Gastroesophageal sphincter (tissue), 3 donors: ENCODE measurements around the gene FAM50A.
A peak's percentile ranks its signal among the peaks of the same experiment; 100 is the strongest.

ENCODE experiments used
- POLR2A ChIP-seq, 2 donors: fragments of 450-650 bp; IDR thresholded peaks; one replicate each; pipeline ENCODE4 v1.6.1; 2017; ENCODE audit warnings: antibody characterized with exemption in 2 of 2, mild to moderate bottlenecking in 2 of 2, moderate library complexity in 1 of 2
- POLR2AphosphoS5 ChIP-seq: sonication (generic); formaldehyde crosslinking; IDR thresholded peaks from one replicate; pipeline ENCODE4 v1.6.1; 2017; ENCODE audit warnings: antibody characterized with exemption
- TF ChIP-seq, protein P1 (sequence below), 4 experiments: fragments of 200-600 bp in 2 of 4; fragments of 450-650 bp in 2 of 4; sonication (generic) in 1 of 4; IDR thresholded peaks; one replicate each; pipeline ENCODE4 v1.5.1; 2017 to 2019; ENCODE audit warnings: antibody characterized with exemption in 4 of 4, mild to moderate bottlenecking in 2 of 4, moderate library complexity in 2 of 4

GRCh38 chrX:154436983-154437752, 6.8 kb upstream of the FAM50A start, which contains the start of gene GDI1:
- TF ChIP-seq POLR2AphosphoS5, result peak; percentile 56
- TF ChIP-seq, protein P1, sequence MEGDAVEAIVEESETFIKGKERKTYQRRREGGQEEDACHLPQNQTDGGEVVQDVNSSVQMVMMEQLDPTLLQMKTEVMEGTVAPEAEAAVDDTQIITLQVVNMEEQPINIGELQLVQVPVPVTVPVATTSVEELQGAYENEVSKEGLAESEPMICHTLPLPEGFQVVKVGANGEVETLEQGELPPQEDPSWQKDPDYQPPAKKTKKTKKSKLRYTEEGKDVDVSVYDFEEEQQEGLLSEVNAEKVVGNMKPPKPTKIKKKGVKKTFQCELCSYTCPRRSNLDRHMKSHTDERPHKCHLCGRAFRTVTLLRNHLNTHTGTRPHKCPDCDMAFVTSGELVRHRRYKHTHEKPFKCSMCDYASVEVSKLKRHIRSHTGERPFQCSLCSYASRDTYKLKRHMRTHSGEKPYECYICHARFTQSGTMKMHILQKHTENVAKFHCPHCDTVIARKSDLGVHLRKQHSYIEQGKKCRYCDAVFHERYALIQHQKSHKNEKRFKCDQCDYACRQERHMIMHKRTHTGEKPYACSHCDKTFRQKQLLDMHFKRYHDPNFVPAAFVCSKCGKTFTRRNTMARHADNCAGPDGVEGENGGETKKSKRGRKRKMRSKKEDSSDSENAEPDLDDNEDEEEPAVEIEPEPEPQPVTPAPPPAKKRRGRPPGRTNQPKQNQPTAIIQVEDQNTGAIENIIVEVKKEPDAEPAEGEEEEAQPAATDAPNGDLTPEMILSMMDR (IDR thresholded peaks at IDR 0.05), result no peak
- peak; percentile 30 to 61 for TF ChIP-seq POLR2A (IDR thresholded peaks at IDR 0.05)
